Heart left ventricle (tissue), 13 donors: Measurements from ENCODE around the gene ZNF808.

Experiments used
- POLR2A ChIP-seq, 2 donors: fragments of 450-650 bp; IDR thresholded peaks; one replicate each; pipeline ENCODE4 v1.6.1; 2017; ENCODE audit warnings: antibody characterized with exemption in 2 of 2, mild to moderate bottlenecking in 2 of 2, moderate library complexity in 2 of 2
- TF ChIP-seq, protein P1 (sequence below), 12 donors: fragments of 200-600 bp; sonication (generic) in 4 of 12; IDR thresholded peaks; one replicate each; pipeline versions ENCODE4 v1.5.0 to v1.8.0; 2018 to 2022; ENCODE audit warnings: antibody characterized with exemption in 12 of 12, mild to moderate bottlenecking in 5 of 12
- donor health status: ischemic (EF 13 %, LVEDD 7.1; RV severe dilation, severe dysfunction).
- donor health status: DM: no; HTN: yes; CAD: no.
- donor health status: DM: no; HTN: no; CAD: no.
- donor health status: ischemic (EF 25% LVEDD 6.9; RV normal size, moderate dysfunction).
- donor health status: ischemic (EF 25% LVEDD 5.7; RV mildly dilated, moderate dysfunction).
- donor health status: ischemic (EF 35%, LVEDD 5.7; RV mildly dilated, moderate dysfunction).
- donor health status: nonischemic (EF 11% LVEDD 7.7; RV severe dilation, severe dysfunction).
- donor health status: DM: yes; HTN: yes; CAD: no.
- donor health status: PGD.
- donor health status: ischemic (EF 29% LVEDD 5.4; RV normal size, mild dysfunction).
- donor health status: nonischemic (EF 23%, LVEDD 6.1; RV moderate dilation, normal function).

DNA sequence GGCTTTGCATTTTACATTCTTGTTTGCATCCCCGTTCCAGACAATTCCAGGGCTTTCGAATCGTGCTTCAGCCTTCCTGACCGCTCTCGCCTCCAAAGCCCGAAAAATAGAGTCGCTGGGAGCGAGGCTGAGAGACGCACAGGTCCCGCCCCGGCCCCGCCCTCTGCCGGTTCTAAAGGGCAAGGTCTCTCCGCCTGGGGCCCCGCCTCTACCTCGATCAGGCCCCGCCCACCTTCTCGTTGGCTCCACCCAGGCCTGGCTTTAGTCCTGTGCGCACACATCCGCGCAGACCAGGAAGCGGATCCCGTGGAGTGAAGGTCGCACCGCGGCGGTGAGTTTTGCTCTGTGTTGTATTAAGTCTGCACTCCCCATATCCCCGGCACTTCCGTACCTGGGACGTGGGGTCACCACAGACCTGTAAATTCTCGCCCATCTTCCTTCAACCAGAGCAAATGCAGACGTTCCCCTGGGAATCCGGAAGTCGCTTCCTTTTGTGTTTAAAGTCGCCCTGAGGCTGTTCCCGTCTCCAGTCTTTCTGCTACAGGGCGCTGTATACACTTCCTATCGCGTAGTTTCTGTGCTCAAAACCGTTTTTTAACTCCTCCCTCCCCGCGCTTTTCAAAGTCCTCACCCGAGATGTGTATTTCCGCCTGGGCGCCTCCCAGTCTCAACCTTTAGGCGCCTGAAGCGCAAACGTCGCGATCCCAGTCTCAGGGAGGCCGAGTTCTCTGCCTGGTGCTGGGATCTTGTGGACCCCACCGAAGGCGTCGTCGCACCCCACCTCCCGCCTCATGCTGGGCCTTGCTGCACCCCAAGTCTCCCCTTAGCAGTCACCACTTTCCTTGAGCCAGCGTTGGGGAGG, 42.8 kb downstream of the ZNF808 start, which contains the start of gene ZNF701:
- TF ChIP-seq POLR2A (IDR thresholded peaks at IDR 0.05) = peak; percentile 54 to 96
- TF ChIP-seq, protein P1, sequence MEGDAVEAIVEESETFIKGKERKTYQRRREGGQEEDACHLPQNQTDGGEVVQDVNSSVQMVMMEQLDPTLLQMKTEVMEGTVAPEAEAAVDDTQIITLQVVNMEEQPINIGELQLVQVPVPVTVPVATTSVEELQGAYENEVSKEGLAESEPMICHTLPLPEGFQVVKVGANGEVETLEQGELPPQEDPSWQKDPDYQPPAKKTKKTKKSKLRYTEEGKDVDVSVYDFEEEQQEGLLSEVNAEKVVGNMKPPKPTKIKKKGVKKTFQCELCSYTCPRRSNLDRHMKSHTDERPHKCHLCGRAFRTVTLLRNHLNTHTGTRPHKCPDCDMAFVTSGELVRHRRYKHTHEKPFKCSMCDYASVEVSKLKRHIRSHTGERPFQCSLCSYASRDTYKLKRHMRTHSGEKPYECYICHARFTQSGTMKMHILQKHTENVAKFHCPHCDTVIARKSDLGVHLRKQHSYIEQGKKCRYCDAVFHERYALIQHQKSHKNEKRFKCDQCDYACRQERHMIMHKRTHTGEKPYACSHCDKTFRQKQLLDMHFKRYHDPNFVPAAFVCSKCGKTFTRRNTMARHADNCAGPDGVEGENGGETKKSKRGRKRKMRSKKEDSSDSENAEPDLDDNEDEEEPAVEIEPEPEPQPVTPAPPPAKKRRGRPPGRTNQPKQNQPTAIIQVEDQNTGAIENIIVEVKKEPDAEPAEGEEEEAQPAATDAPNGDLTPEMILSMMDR (IDR thresholded peaks at IDR 0.05) = peak; percentile 20 to 57 (median 38)
